ENCODE results near the gene ZNRD2. TPM values are rescaled to one million over a fixed set of nuclear protein-coding genes. Genes with fewer than 3 reads are reported as not detected.
A peak's percentile ranks its signal among the peaks of the same experiment; 100 is the strongest.

The ZNRD2 gene
- polyA plus RNA-seq, 3 donors, result 35.0 to 59.2 (median 54.7) TPM

GRCh38 chr11:65612691-65613090, 42.4 kb downstream of the ZNRD2 start:
- no peak for DNase-seq (ENCODE audit: extremely low read depth in 1 of 11, low read depth in 9 of 11, low spot score in 4 of 11)

- no peak for DNase-seq (ENCODE audit: extremely low read depth in 1 of 11, low read depth in 9 of 11, low spot score in 4 of 11)
Measured at GRCh38 chr11:65613091-65613928, 43.0 kb downstream of the ZNRD2 start.

- DNase-seq (ENCODE audit: extremely low read depth in 1 of 11, low read depth in 9 of 11, low spot score in 4 of 11), result peak; percentile 100
Measured at GRCh38 chr11:65615229-65615949, 45.1 kb downstream of the ZNRD2 start, which contains the start of gene PCNX3. Gene PCNX3 (plus strand): TSS chr11:65615776. CDS start chr11:65616312, 536 bp downstream.

GRCh38 chr11:65615950-65616574, 45.8 kb downstream of the ZNRD2 start:
- no peak for DNase-seq (ENCODE audit: extremely low read depth in 1 of 11, low read depth in 9 of 11, low spot score in 4 of 11)

GRCh38 chr11:65616575-65617001, 46.3 kb downstream of the ZNRD2 start:
- no peak for DNase-seq (ENCODE audit: extremely low read depth in 1 of 11, low read depth in 9 of 11, low spot score in 4 of 11)

GRCh38 chr11:65617136-65617850, 47.0 kb downstream of the ZNRD2 start:
- DNase-seq (ENCODE audit: extremely low read depth in 1 of 11, low read depth in 9 of 11, low spot score in 4 of 11), result no peak

- DNase-seq (ENCODE audit: extremely low read depth in 1 of 11, low read depth in 9 of 11, low spot score in 4 of 11), result no peak
Measured at GRCh38 chr11:65617990-65618751, 47.9 kb downstream of the ZNRD2 start.

- DNase-seq (ENCODE audit: extremely low read depth in 1 of 11, low read depth in 9 of 11, low spot score in 4 of 11), result no peak
Measured at GRCh38 chr11:65618763-65619162, 48.5 kb downstream of the ZNRD2 start.

GRCh38 chr11:65619281-65619928, 49.1 kb downstream of the ZNRD2 start:
- DNase-seq (ENCODE audit: extremely low read depth in 1 of 11, low read depth in 9 of 11, low spot score in 4 of 11), result no peak

GRCh38 chr11:65620666-65621065, 50.4 kb downstream of the ZNRD2 start:
- no peak for DNase-seq (ENCODE audit: extremely low read depth in 1 of 11, low read depth in 9 of 11, low spot score in 4 of 11)

GRCh38 chr11:65621460-65621859, 51.2 kb downstream of the ZNRD2 start:
- DNase-seq (ENCODE audit: extremely low read depth in 1 of 11, low read depth in 9 of 11, low spot score in 4 of 11), result no peak

Other genes with a start within 250 kb of the ZNRD2 start
- 10 to 100 TPM; 87.8 to 95.3 (median 90.7) TPM for gene DPF2, start 236.6 kb upstream of the ZNRD2 start, polyA plus RNA-seq (ENCODE audit: insufficient read length in 3 of 3)
- under 1 TPM; 0.53 to 0.83 (median 0.56) TPM for gene TIGD3, start 215.7 kb upstream of the ZNRD2 start, polyA plus RNA-seq (ENCODE audit: insufficient read length in 3 of 3)
- 1 to 10 TPM; 5.5 to 9.2 (median 6.3) TPM for gene SLC25A45, start 187.8 kb upstream of the ZNRD2 start, polyA plus RNA-seq (ENCODE audit: insufficient read length in 3 of 3)
- gene FRMD8, start 183.8 kb upstream of the ZNRD2 start, polyA plus RNA-seq (ENCODE audit: insufficient read length in 3 of 3), result 10 to 100 TPM; 15.7 to 22.2 (median 21.6) TPM
- gene NEAT1, start 147.7 kb upstream of the ZNRD2 start, polyA plus RNA-seq (ENCODE audit: insufficient read length in 3 of 3), result 100 to 1,000 TPM; 117 to 471 (median 268) TPM
- 1,000 to 10,000 TPM in 1 of 3 donors, 100 to 1,000 TPM in 2; 717 to 1,341 (median 810) TPM for gene MALAT1, start 71.4 kb upstream of the ZNRD2 start, polyA plus RNA-seq (ENCODE audit: insufficient read length in 3 of 3)
- gene SCYL1, start 45.4 kb upstream of the ZNRD2 start, polyA plus RNA-seq (ENCODE audit: insufficient read length in 3 of 3), result 10 to 100 TPM; 58.0 to 77.5 (median 74.1) TPM
- gene LTBP3, start 12.1 kb upstream of the ZNRD2 start, polyA plus RNA-seq (ENCODE audit: insufficient read length in 3 of 3), result 100 to 1,000 TPM in 2 of 3 donors, 10 to 100 TPM in 1; 93.7 to 181 (median 145) TPM
- gene FAM89B, start 2.1 kb downstream of the ZNRD2 start, polyA plus RNA-seq (ENCODE audit: insufficient read length in 3 of 3), result 10 to 100 TPM; 18.0 to 26.2 (median 22.8) TPM
- gene EHBP1L1, start 5.6 kb downstream of the ZNRD2 start, polyA plus RNA-seq (ENCODE audit: insufficient read length in 3 of 3), result 10 to 100 TPM; 13.2 to 21.1 (median 13.4) TPM
- gene KCNK7, start 25.3 kb downstream of the ZNRD2 start, polyA plus RNA-seq (ENCODE audit: insufficient read length in 3 of 3), result under 1 TPM; 0.30 to 0.39 (median 0.33) TPM
- gene MAP3K11, start 43.7 kb downstream of the ZNRD2 start, polyA plus RNA-seq (ENCODE audit: insufficient read length in 3 of 3), result 10 to 100 TPM; 34.8 to 44.2 (median 41.8) TPM
- 10 to 100 TPM; 24.0 to 37.4 (median 33.3) TPM for gene PCNX3, start 45.3 kb downstream of the ZNRD2 start, polyA plus RNA-seq (ENCODE audit: insufficient read length in 3 of 3)
- 10 to 100 TPM; 26.2 to 31.8 (median 27.1) TPM for gene SIPA1, start 67.6 kb downstream of the ZNRD2 start, polyA plus RNA-seq (ENCODE audit: insufficient read length in 3 of 3)
- 10 to 100 TPM; 49.5 to 61.3 (median 55.8) TPM for gene RELA, start 92.4 kb downstream of the ZNRD2 start, polyA plus RNA-seq (ENCODE audit: insufficient read length in 3 of 3)
- gene KAT5, start 141.8 kb downstream of the ZNRD2 start, polyA plus RNA-seq (ENCODE audit: insufficient read length in 3 of 3), result 10 to 100 TPM; 66.1 to 73.8 (median 72.0) TPM
- 10 to 100 TPM; 36.1 to 53.4 (median 42.0) TPM for gene RNASEH2C, start 150.3 kb downstream of the ZNRD2 start, polyA plus RNA-seq (ENCODE audit: insufficient read length in 3 of 3)
- 10 to 100 TPM in 1 of 3 donors, 1 to 10 TPM in 2; 5.7 to 10.3 (median 7.6) TPM for gene AP5B1, start 210.5 kb downstream of the ZNRD2 start, polyA plus RNA-seq (ENCODE audit: insufficient read length in 3 of 3)
- 10 to 100 TPM in 2 of 3 donors, 1 to 10 TPM in 1; 9.6 to 15.0 (median 14.0) TPM for gene OVOL1, start 216.6 kb downstream of the ZNRD2 start, polyA plus RNA-seq (ENCODE audit: insufficient read length in 3 of 3)